Parathyroid adenoma (tissue), 2 donors: ENCODE data around the gene RESP18.
A peak's percentile ranks its signal among the peaks of the same experiment; 100 is the strongest.

ENCODE experiments used
- H2AFZ ChIP-seq: fragments of 300-600 bp; sonication (generic); one replicate; pipeline ENCODE4 v1.7.0; 2017; ENCODE audit warnings: antibody characterized with exemption, mild to moderate bottlenecking
- H3K27ac ChIP-seq: fragments of 300-600 bp; sonication (generic); one replicate; pipeline ENCODE4 v1.7.0; 2017
- H3K27me3 ChIP-seq: fragments of 300-600 bp; sonication (generic); one replicate; pipeline ENCODE4 v1.7.0; 2017; ENCODE audit warnings: low read length; ENCODE audit not compliant: control insufficient read depth, insufficient read depth
- H3K36me3 ChIP-seq: fragments of 300-600 bp; sonication (generic); one replicate; pipeline ENCODE4 v1.7.0; 2017; ENCODE audit warnings: low read length; ENCODE audit not compliant: control insufficient read depth, insufficient read depth
- H3K4me1 ChIP-seq: fragments of 300-600 bp; sonication (generic); one replicate; pipeline ENCODE4 v1.7.0; 2017; ENCODE audit warnings: control low read depth
- H3K4me2 ChIP-seq: fragments of 300-600 bp; sonication (generic); one replicate; pipeline ENCODE4 v1.7.0; 2017; ENCODE audit warnings: low read length
- H3K4me3 ChIP-seq: fragments of 300-600 bp; sonication (generic); one replicate; pipeline ENCODE4 v1.7.0; 2017; ENCODE audit warnings: low read depth, low read length
- H3K79me2 ChIP-seq: fragments of 300-600 bp; sonication (generic); one replicate; pipeline ENCODE4 v1.7.0; 2017; ENCODE audit warnings: control low read depth
- H3K9ac ChIP-seq: fragments of 300-600 bp; sonication (generic); one replicate; pipeline ENCODE4 v1.7.0; 2017; ENCODE audit warnings: mild to moderate bottlenecking
- H3K9me3 ChIP-seq: fragments of 300-600 bp; sonication (generic); one replicate; pipeline ENCODE4 v1.7.0; 2017; ENCODE audit warnings: low read length; ENCODE audit not compliant: control insufficient read depth
- TF ChIP-seq, protein P1 (sequence below): fragments of 300-600 bp; sonication (generic); IDR thresholded peaks from one replicate; pipeline ENCODE4 v1.7.0; 2017; ENCODE audit warnings: antibody characterized with exemption, mild to moderate bottlenecking
- donor health status: primary hyperparathyroidism.

The RESP18 gene

DNA sequence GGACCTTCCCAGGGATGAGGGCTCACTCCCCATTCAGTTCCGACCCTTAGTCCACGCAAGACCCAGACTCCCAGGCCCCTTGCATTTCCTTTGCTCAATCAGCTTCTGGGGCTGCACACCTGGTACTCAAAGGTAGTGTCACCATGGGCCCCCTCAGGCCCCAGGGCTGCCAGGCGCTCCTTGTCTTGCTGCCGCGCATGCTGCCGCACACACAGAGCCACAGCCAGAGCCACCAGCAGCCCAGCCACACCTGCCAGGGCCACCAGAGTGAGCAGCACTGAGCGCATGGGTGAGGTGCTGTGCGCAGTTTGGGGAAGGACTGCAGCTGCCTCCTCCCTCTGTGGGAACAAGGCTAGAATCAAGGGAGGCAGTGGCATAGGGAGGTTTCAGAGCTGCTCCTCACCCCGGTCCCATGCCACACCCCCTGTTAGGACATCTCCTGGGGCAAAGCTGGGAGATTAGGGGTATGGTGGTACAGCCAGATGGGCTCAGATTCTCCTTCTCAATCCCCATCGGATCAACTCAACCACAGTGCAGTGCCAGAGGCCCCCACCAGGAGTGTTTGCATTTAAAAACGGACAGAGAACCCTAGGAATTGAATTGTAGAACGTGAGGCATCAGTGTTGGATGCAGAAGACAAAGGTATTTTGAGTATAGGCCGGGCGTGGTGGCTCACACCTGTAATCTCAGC is 34.6 kb downstream of the RESP18 start:
- Histone ChIP-seq H3K79me2 (peaks cover 2% of the 10 kb centered on the region), H3K4me3 (no peak overlapping the region), H3K4me1 (peaks cover 6% of the 10 kb centered on the region), H2AFZ (no peak overlapping the region), H3K27me3 (no peaks in the 10 kb centered on the region), H3K36me3 (no peaks in the 10 kb centered on the region), H3K9me3 (no peaks in the 10 kb centered on the region), H3K4me2 (no peak overlapping the region), H3K9ac (no peak overlapping the region), H3K27ac (no peak overlapping the region)
- TF ChIP-seq, protein P1, sequence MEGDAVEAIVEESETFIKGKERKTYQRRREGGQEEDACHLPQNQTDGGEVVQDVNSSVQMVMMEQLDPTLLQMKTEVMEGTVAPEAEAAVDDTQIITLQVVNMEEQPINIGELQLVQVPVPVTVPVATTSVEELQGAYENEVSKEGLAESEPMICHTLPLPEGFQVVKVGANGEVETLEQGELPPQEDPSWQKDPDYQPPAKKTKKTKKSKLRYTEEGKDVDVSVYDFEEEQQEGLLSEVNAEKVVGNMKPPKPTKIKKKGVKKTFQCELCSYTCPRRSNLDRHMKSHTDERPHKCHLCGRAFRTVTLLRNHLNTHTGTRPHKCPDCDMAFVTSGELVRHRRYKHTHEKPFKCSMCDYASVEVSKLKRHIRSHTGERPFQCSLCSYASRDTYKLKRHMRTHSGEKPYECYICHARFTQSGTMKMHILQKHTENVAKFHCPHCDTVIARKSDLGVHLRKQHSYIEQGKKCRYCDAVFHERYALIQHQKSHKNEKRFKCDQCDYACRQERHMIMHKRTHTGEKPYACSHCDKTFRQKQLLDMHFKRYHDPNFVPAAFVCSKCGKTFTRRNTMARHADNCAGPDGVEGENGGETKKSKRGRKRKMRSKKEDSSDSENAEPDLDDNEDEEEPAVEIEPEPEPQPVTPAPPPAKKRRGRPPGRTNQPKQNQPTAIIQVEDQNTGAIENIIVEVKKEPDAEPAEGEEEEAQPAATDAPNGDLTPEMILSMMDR, result no peak

DNA sequence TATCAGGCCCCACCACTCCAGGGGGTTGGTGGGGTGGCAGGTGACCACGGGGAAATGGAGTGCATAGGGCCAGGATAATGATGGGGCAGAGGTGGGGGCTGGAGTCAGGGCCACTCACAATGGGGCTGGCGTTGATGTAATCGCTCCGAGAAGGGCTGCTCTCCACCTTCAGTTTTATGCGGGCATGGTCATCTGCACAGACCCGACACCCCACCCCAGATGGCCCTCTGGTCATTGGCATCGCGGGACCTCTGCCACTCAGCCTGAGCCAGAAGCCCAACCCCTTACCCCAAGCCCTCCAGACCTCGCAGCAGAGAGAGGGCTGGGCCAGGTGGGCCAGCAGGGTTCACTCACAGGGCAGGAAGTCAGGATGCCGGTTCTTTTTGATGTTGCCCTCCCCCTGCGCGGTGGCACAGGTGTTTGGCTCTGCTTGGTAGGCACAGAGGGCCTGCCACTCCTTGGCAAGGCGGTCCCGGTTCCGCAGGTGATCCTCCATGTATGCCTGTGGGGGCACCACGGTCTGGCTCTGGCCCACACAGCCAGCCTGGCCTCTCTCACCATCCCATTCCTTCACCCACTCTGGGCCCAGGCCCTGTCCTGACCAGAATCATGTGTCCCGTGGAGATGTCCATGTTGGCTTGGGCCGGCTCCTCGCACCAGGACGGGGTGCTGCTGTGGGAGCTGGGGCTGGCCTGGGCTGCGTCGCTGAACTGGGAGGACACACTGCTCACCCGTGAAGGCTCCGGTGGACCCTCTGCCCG is 35.7 kb downstream of the RESP18 start:
- Histone ChIP-seq H3K27me3 (no peaks in the 10 kb centered on the region), H3K4me1 (peaks cover 6% of the 10 kb centered on the region), H3K9me3 (no peaks in the 10 kb centered on the region), H3K9ac (no peak overlapping the region), H3K27ac (no peak overlapping the region), H3K4me3 (no peak overlapping the region), H3K4me2 (no peak overlapping the region), H3K36me3 (no peaks in the 10 kb centered on the region), H3K79me2 (peaks cover 2% of the 10 kb centered on the region), H2AFZ (no peak overlapping the region)
- TF ChIP-seq, protein P1, result no peak

DNA sequence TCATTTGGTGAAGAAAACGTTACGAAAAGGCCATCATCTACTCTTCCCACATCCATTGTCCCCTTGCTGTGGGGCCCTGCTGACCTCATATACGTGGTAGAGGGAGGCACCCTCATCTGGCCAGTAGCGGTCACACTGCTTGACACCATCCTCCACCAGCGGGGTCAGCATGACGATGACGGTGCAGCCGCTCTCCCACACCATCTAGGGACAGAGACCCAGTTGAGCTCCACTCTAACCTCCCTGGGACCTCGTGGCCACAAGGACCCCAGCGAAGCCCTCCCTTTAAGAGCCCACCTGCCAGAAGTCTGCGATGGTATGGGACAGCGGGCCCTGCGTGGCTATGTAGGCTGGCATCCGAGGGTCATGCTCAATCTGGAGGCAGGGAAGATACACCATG is 36.4 kb downstream of the RESP18 start:
- TF ChIP-seq, protein P1, result no peak
- H3K4me1 ChIP-seq, result peaks cover 6% of the 10 kb centered on the region

GRCh38 chr2:219294356-219295351 is 37.9 kb downstream of the RESP18 start:
- no peaks in the 10 kb centered on the region for H3K27me3 ChIP-seq
- H3K4me2 ChIP-seq, result peak overlapping the region; percentile 68
- H3K9ac ChIP-seq, result no peak overlapping the region
- peaks cover 2% of the 10 kb centered on the region for H3K79me2 ChIP-seq
- peak overlapping the region; percentile 5 for H3K27ac ChIP-seq
- peaks cover 6% of the 10 kb centered on the region for H3K4me1 ChIP-seq
- peak overlapping the region; percentile 52 for H3K4me3 ChIP-seq
- no peaks in the 10 kb centered on the region for H3K36me3 ChIP-seq
- TF ChIP-seq, protein P1, result peak; percentile 99
- peak overlapping the region; percentile 79 for H2AFZ ChIP-seq
- no peaks in the 10 kb centered on the region for H3K9me3 ChIP-seq

More for the DNA sequence above, 36.4 kb downstream of the RESP18 start:
- Histone ChIP-seq H3K36me3 (no peaks in the 10 kb centered on the region), H3K27ac (no peak overlapping the region), H3K9ac (no peak overlapping the region), H3K9me3 (no peaks in the 10 kb centered on the region), H3K27me3 (no peaks in the 10 kb centered on the region), H3K79me2 (peaks cover 2% of the 10 kb centered on the region), H3K4me3 (no peak overlapping the region), H3K4me2 (no peak overlapping the region), H2AFZ (no peak overlapping the region)
